Measurements from ENCODE around the gene KCTD2. TPM values are rescaled to one million over a fixed set of nuclear protein-coding genes. Genes with fewer than 3 reads are reported as not detected.
A peak's percentile ranks its signal among the peaks of the same experiment; 100 is the strongest.

KCTD2 gene
- total RNA-seq, 1 donor from 2014 or later, result 17.2 TPM

GRCh38 chr17:75059369-75060345 is 12.6 kb downstream of the KCTD2 start:
- intact Hi-C loops (cut with DNase I), result no loop called here
- Histone ChIP-seq H3K27ac (peak overlapping the region; percentile 9), H3K9me3 (no peaks in the 10 kb centered on the region), H3K4me3 (no peak overlapping the region), H3K36me3 (peaks cover 0 to 55% of the 10 kb centered on the region in 2 donors), H3K27me3 (no peaks in the 10 kb centered on the region), H3K4me1 (peaks cover 4% of the 10 kb centered on the region)
- no peak for DNase-seq (ENCODE audit: extremely low spot score in 2 of 2)
- TF ChIP-seq CTCF (IDR thresholded peaks at IDR 0.05), result peak in 2 of 3 experiments; percentile 21 to 41
- no peak for TF ChIP-seq POLR2AphosphoS5 (IDR thresholded peaks at IDR 0.05; ENCODE audit: insufficient read depth in 1 of 2, low read depth in 1 of 2)
- no peak for TF ChIP-seq POLR2A (IDR thresholded peaks at IDR 0.05)

- Histone ChIP-seq H3K27ac (peak overlapping the region; percentile 9), H3K9me3 (no peaks in the 10 kb centered on the region), H3K27me3 (no peaks in the 10 kb centered on the region), H3K4me3 (no peak overlapping the region), H3K4me1 (peaks cover 4% of the 10 kb centered on the region), H3K36me3 (peaks cover 0 to 54% of the 10 kb centered on the region in 2 donors)
- intact Hi-C loops (cut with DNase I), result no loop called here
- no peak for TF ChIP-seq CTCF (IDR thresholded peaks at IDR 0.05)
- no peak for TF ChIP-seq POLR2A (IDR thresholded peaks at IDR 0.05)
- no peak for DNase-seq (ENCODE audit: extremely low spot score in 2 of 2)
These were observed 13.5 kb downstream of the KCTD2 start for GRCh38 chr17:75060434-75061054.

GRCh38 chr17:75061055-75061438 is 14.0 kb downstream of the KCTD2 start:
- intact Hi-C loops (cut with DNase I), result no loop called here
- no peak for DNase-seq (ENCODE audit: extremely low spot score in 2 of 2)
- Histone ChIP-seq H3K4me1 (peaks cover 4% of the 10 kb centered on the region), H3K4me3 (no peak overlapping the region), H3K36me3 (peaks cover 0 to 49% of the 10 kb centered on the region in 2 donors), H3K27me3 (no peaks in the 10 kb centered on the region), H3K27ac (no peak overlapping the region), H3K9me3 (no peaks in the 10 kb centered on the region)
- no peak for TF ChIP-seq CTCF (IDR thresholded peaks at IDR 0.05)
- TF ChIP-seq POLR2A (IDR thresholded peaks at IDR 0.05), result no peak
- TF ChIP-seq POLR2AphosphoS5 (IDR thresholded peaks at IDR 0.05; ENCODE audit: insufficient read depth in 1 of 2, low read depth in 1 of 2), result no peak

GRCh38 chr17:75061618-75062017 is 14.6 kb downstream of the KCTD2 start:
- no peak for DNase-seq (ENCODE audit: extremely low spot score in 2 of 2)
- H3K4me1 ChIP-seq, result peaks cover 4% of the 10 kb centered on the region
- H3K27me3 ChIP-seq, result no peaks in the 10 kb centered on the region
- peaks cover 0 to 49% of the 10 kb centered on the region in 2 donors for H3K36me3 ChIP-seq
- TF ChIP-seq CTCF (IDR thresholded peaks at IDR 0.05), result no peak
- intact Hi-C loops (cut with DNase I), result no loop called here
- no peaks in the 10 kb centered on the region for H3K9me3 ChIP-seq
- no peak overlapping the region for H3K4me3 ChIP-seq
- H3K27ac ChIP-seq, result no peak overlapping the region

- no peak overlapping the region for H3K27ac ChIP-seq
- H3K36me3 ChIP-seq, result peaks cover 0 to 49% of the 10 kb centered on the region in 2 donors
- no peak for TF ChIP-seq CTCF (IDR thresholded peaks at IDR 0.05)
- TF ChIP-seq POLR2AphosphoS5 (IDR thresholded peaks at IDR 0.05; ENCODE audit: insufficient read depth in 1 of 2, low read depth in 1 of 2), result no peak
- TF ChIP-seq POLR2A (IDR thresholded peaks at IDR 0.05), result no peak
- intact Hi-C loops (cut with DNase I), result no loop called here
- peaks cover 4% of the 10 kb centered on the region for H3K4me1 ChIP-seq
- H3K4me3 ChIP-seq, result no peak overlapping the region
- H3K9me3 ChIP-seq, result no peaks in the 10 kb centered on the region
- DNase-seq (ENCODE audit: extremely low spot score in 2 of 2), result no peak
- H3K27me3 ChIP-seq, result no peaks in the 10 kb centered on the region
These were observed 16.2 kb downstream of the KCTD2 start for GRCh38 chr17:75063201-75063600.

All from vagina (tissue), 2 donors.